HG02678 (cell line): ENCODE results near the gene SNRPB.

ENCODE experiments used
- ATAC-seq: cut with Tn5 transposase; IDR thresholded peaks from one replicate; pipeline ENCODE4 v1.9.1; 2021; ENCODE audit warnings: mild to moderate bottlenecking, moderate library complexity; ENCODE audit not compliant: unreplicated experiment

SNRPB gene

DNA sequence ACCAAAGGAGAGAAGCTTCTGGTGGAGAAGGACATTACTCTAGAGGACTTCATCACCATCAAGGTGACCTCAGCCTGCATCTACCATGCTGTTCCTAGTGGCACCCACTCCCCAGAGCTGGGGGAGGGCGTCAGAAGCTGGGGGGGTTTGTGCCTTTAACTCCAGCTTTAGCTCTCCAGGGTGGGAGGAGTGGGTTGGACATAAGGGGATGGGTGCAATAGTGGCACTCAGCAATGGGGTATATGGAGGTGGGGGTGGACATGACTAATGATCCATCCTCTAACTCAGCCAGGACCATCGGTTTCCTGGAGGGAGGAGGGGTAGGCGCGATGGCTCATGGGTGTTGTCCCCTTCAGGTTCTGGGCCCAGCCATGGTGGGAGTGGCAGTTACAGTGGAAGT is 40.1 kb downstream of the SNRPB start:
- no peak for ATAC-seq

DNA sequence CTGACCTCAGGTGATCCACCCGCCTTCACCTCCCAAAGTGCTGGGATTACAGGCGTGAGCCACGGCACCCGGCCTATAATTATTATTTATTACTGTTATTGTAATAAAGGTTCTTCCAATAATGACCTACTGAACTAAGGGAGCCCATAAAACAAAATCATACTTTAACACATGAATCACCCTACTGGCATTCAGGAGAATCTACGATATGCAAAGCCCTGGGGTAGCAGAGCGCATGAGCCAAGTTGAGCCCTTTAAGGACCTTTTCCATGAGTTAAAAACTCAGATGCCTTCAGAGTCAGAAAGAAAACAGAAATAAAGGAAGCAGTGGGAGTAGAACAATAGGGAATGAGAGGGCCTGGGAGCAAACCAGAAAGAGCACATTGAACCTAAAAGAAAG is 41.5 kb downstream of the SNRPB start:
- ATAC-seq = no peak

DNA sequence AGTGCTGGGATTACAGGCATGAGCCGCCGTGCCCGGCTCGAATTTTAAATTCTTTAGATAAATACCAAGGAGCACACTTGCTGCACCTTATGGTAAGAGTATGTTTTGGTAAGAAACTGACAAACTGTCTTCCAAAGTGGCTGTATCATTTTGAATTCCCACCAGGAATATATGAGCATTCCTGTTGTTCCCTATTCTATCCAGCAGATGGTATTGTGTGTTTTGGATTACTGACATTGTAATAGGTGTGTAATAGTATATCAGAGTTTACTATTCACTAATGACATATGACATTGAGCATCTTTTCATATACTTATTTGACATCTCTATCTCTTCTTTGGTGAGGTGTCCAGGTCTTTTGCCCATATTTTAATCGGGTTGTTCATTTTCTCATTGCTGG is 49.3 kb downstream of the SNRPB start:
- no peak for ATAC-seq

DNA sequence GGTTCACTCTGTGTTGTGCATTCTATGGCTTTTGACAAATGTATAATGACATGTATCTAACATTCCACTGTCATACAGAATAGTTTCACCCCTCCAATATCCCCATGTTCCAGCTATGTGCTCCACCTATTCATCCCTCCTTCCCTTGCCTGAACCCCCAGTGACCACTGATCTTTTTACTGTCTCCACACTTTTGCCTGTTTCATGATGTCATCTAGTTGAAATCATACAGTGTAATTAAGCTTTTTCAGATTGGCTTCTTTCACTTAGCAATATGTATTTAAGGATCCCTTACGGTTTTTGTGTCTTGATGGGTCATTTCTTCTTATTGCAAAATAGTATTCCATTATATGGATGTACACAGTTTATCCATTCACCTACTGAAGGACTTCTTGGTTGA is 50.1 kb downstream of the SNRPB start:
- no peak for ATAC-seq

DNA sequence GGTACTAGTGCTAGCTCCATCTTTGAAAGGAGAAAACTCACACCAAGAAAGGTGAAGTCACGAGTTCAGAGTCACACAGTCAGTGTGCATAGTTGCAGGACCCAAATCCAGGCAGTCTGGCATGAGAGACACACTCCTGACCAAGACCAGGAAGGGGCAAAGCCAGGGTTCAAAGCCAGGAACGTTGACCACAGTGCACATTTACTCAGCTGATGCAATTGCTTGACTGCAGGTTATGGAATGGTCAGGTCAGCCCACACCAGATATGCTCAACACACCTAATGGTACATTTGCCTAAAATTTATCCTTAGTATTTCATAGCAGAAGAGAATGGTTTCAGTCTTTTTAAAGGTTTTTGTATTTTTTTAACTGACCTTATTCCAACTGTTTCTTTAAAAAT is 52.2 kb downstream of the SNRPB start:
- no peak for ATAC-seq

DNA sequence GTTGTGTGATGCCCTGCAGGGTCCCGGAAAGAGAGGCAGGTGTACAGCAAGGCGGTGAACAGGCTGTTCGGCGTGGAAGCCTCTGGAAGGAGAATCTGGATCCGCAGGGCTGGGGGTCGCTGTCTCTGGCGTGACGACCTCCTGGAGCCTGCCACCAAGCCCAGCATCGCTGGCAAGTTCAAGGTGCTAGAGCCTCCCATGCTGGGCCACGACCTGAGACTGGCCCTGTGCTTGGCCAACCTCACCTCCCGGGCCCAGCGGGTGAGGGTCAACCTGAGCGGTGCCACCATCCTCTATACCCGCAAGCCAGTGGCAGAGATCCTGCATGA is 53.4 kb downstream of the SNRPB start:
- no peak for ATAC-seq

DNA sequence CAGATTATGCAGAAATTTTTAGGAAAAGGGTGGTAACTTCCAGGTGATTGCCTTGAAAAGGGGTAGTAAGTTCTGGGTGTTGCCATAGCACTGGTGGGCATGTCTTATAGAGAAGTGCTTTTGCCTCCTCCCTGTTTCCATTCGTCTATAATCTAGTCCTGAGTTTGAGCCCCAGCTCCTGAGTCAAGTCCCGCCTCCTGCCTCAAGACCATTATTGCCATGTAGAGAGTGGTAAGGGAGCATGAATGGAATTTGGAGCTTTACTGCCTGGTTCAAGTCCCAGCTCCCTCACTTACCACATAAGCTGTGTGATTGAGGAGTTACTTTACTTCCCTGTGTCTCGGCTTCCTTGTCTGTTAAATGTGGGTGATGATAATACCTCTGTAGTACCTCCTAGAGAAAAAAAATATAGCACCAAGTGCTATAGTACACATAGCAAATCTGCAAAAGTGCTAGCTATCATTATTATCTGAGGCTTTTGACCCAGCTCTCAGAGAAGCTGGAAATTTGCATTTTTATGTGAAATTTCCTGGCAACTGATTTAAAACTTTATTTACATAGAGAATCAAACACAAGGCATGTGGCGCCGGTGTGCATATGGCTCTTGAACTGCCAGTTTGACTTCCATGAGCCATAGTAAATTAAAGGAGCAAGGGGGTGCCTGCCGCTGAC is 53.9 kb downstream of the SNRPB start:
- ATAC-seq = no peak
